Muscle layer of duodenum (tissue), 2 donors: ENCODE results near the gene AP5B1.
"Not testable (repeated sequence)": the region's sequence is repeated elsewhere in the genome, so short reads cannot be mapped to it uniquely, and the experiment has no call there.

ENCODE experiments used
- H3K27ac ChIP-seq: one replicate; pipeline ENCODE4 v1.7.0; 2013; ENCODE audit warnings: mild to moderate bottlenecking, low read length
- H3K27me3 ChIP-seq: one replicate; pipeline ENCODE4 v1.7.0; 2013; ENCODE audit warnings: low read depth, mild to moderate bottlenecking, control low read depth, low read length
- H3K36me3 ChIP-seq, 2 donors: one replicate each; pipeline ENCODE4 v1.7.0; 2013; ENCODE audit warnings: low read length in 2 of 2, control low read depth in 1 of 2, mild to moderate bottlenecking in 1 of 2; ENCODE audit not compliant: insufficient read depth in 2 of 2, control insufficient read depth in 1 of 2
- H3K4me1 ChIP-seq, 2 donors: one replicate each; pipeline ENCODE4 v1.7.0; 2013; ENCODE audit warnings: low read length in 2 of 2, mild to moderate bottlenecking in 2 of 2, control low read depth in 1 of 2, moderate library complexity in 1 of 2; ENCODE audit not compliant: insufficient read depth in 2 of 2, control insufficient read depth in 1 of 2
- H3K4me3 ChIP-seq, 2 donors: one replicate each; pipeline ENCODE4 v1.7.0; 2013; ENCODE audit warnings: low read length in 2 of 2, low read depth in 1 of 2, mild to moderate bottlenecking in 1 of 2
- H3K9me3 ChIP-seq, 2 donors: one replicate each; pipeline ENCODE4 v1.7.0; 2013; ENCODE audit warnings: low read length in 2 of 2, control low read depth in 1 of 2, mild to moderate bottlenecking in 1 of 2; ENCODE audit not compliant: control insufficient read depth in 1 of 2
- donor health status: healthy.

AP5B1 gene

GRCh38 chr11:65771589-65772112, 9.1 kb downstream of the AP5B1 start:
- Histone ChIP-seq H3K4me3 (no peak overlapping the region), H3K27ac (no peak overlapping the region), H3K27me3 (no peaks in the 10 kb centered on the region), H3K9me3 (no peaks in the 10 kb centered on the region), H3K4me1 (peaks cover 0 to 3% of the 10 kb centered on the region in 2 donors), H3K36me3 (no peaks in the 10 kb centered on the region)

DNA sequence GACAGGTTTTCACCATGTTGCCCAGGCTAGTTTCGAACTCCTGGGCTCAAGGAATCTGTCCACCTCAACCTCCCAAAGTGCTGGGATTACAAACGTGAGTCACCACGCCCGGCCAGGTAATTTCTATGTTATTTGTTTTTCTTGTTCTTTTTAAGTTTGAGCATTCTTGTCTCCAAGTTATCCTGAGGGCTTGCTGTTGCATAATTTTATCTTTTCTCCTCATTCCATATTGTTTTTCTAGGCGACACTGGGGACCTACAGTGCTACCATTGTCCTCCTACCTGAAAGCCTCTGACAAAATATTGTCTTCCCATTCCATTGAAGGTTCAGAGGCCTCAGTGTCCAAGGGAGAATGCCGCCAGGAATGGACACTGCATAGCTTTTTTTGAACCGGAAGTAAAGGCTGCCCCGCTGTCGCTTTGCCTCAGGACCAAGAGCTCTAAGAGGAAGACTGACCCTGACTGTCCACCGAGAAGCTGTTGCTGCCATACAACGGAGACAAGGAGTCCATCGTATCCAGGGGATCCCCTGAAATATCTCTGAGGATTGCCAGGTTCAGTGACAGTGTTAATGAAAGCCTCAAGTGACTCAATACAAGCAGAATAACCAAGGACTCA, 9.7 kb downstream of the AP5B1 start:
- Histone ChIP-seq H3K4me3 (no peak overlapping the region), H3K4me1 (peaks cover 0 to 3% of the 10 kb centered on the region in 2 donors), H3K9me3 (no peaks in the 10 kb centered on the region)

GRCh38 chr11:65767806-65768205, 13.0 kb downstream of the AP5B1 start:
- H3K4me3 ChIP-seq, H3K27me3 ChIP-seq, H3K9me3 ChIP-seq, H3K27ac ChIP-seq, H3K4me1 ChIP-seq, H3K36me3 ChIP-seq: not testable (repeated sequence)

More for the DNA sequence above, 9.7 kb downstream of the AP5B1 start:
- no peak overlapping the region for H3K27ac ChIP-seq
- H3K36me3 ChIP-seq = no peaks in the 10 kb centered on the region
- no peaks in the 10 kb centered on the region for H3K27me3 ChIP-seq

DNA sequence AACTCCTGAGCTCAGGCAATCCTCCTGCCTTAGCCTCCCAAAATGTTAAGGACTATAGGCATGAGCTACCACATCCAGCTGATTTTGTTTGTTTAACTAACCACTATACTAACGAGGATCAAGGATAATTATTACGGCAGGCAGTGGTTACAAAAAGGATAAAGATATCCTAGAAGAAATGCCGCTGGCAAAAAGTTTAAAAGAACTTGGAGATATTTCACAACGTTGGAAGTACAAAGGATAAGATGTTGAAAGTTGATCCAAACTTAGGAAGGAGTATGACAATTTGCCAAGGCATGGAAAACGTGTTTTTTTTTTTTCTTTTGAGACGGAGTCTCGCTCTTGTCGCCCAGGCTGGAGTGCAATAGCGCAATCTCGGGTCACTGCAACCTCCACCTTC, 13.4 kb downstream of the AP5B1 start:
- H3K36me3 ChIP-seq = no peaks in the 10 kb centered on the region
- H3K9me3 ChIP-seq = no peaks in the 10 kb centered on the region
- H3K27ac ChIP-seq = no peak overlapping the region
- no peak overlapping the region for H3K4me3 ChIP-seq
- H3K27me3 ChIP-seq = no peaks in the 10 kb centered on the region
- peaks cover 0 to 3% of the 10 kb centered on the region in 2 donors for H3K4me1 ChIP-seq

GRCh38 chr11:65766535-65766934, 14.2 kb downstream of the AP5B1 start:
- H3K27me3 ChIP-seq = no peaks in the 10 kb centered on the region
- H3K27ac ChIP-seq = no peak overlapping the region
- H3K9me3 ChIP-seq = no peaks in the 10 kb centered on the region
- peaks cover 0 to 3% of the 10 kb centered on the region in 2 donors for H3K4me1 ChIP-seq
- no peaks in the 10 kb centered on the region for H3K36me3 ChIP-seq
- H3K4me3 ChIP-seq = no peak overlapping the region

DNA sequence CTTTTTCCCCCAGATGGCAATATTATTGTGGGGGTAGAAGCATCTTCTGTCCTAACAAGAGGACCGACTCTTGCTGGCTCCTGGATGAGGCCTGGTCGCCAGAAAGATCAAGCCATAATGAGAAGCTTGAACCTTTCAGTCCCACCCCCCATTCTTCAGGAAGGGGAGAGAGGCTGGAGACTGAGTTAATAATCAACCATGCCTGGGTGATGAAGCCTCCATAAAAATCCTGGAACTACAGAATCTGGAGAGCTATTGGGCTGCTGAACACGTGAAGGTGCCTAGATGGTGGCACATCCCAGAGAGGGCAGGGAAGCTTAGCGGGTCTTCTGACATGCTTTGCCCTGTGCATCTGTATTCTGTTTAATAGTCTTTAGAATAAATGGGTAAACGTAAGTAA, 16.3 kb downstream of the AP5B1 start:
- Histone ChIP-seq H3K36me3 (no peaks in the 10 kb centered on the region), H3K9me3 (no peaks in the 10 kb centered on the region), H3K27me3 (no peaks in the 10 kb centered on the region), H3K4me3 (no peak overlapping the region), H3K4me1 (peaks cover 0 to 1% of the 10 kb centered on the region in 2 donors), H3K27ac (no peak overlapping the region)

DNA sequence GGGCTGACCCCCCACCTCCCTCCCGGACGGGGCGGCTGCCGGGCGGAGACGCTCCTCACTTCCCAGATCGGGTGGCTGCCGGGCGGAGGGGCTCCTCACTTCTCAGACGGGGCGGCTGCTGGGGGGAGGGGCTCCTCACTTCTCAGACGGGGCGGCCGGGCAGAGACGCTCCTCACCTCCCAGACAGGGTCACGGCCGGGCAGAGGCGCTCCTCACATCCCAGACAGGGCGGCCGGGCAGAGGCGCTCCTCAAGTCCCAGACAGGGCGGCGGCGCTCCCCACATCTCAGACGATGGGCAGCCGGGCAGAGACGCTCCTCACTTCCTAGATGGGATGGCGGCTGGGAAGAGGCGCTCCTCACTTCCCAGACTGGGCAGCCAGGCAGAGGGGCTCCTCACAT, 18.0 kb downstream of the AP5B1 start:
- H3K36me3 ChIP-seq, H3K4me1 ChIP-seq, H3K4me3 ChIP-seq, H3K9me3 ChIP-seq, H3K27me3 ChIP-seq, H3K27ac ChIP-seq: not testable (repeated sequence)

GRCh38 chr11:65762169-65762568, 18.6 kb downstream of the AP5B1 start:
- H3K36me3 ChIP-seq, H3K9me3 ChIP-seq, H3K4me3 ChIP-seq, H3K4me1 ChIP-seq, H3K27ac ChIP-seq, H3K27me3 ChIP-seq: not testable (repeated sequence)

- Histone ChIP-seq H3K36me3 (no peaks in the 10 kb centered on the region), H3K4me1 (no peaks in the 10 kb centered on the region), H3K9me3 (no peaks in the 10 kb centered on the region), H3K27me3 (no peaks in the 10 kb centered on the region), H3K27ac (no peak overlapping the region), H3K4me3 (no peak overlapping the region)
These were observed 35.7 kb downstream of the AP5B1 start for GRCh38 chr11:65745049-65745448.

- H3K4me3 ChIP-seq = no peak overlapping the region
- H3K36me3 ChIP-seq = no peaks in the 10 kb centered on the region
- no peaks in the 10 kb centered on the region for H3K27me3 ChIP-seq
- H3K27ac ChIP-seq = no peak overlapping the region
- H3K4me1 ChIP-seq = no peaks in the 10 kb centered on the region
- no peaks in the 10 kb centered on the region for H3K9me3 ChIP-seq
These were observed 36.1 kb downstream of the AP5B1 start for GRCh38 chr11:65744699-65745042.

DNA sequence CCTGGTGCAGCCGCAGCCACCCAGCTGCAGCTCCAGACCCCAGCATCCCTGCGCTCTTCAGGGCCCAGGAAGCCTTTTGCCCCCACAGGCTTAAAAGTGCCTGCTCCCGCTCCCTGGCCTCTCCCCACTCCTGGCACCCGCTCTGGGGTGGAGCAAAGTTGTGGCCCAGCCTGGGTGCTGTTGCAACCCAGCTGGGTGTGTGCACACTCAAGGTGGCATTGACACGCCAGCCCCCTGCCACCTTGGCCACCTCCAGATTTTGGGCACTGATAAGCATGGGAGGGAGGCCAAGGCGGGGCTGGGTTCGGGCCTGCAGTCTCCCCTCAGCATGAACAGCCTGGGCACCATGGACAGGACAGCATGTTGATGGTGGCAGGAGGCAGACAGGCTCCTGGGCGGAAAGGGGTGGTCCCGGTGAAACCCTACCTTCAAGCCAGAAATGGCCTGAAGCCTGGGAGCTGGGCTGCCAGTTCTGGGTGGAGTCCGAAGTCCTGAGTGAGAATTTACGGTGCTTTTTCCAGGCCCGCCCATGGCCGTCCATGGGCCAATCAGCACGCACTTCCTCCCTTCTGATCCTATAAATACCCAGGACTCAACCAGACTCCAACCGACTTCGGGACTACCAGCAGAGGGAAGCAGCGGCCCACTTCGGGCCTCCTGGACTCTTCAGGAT, 36.6 kb downstream of the AP5B1 start:
- H3K27me3 ChIP-seq = no peaks in the 10 kb centered on the region
- no peaks in the 10 kb centered on the region for H3K36me3 ChIP-seq
- no peak overlapping the region for H3K4me3 ChIP-seq
- H3K4me1 ChIP-seq = no peaks in the 10 kb centered on the region
- no peak overlapping the region for H3K27ac ChIP-seq
- H3K9me3 ChIP-seq = no peaks in the 10 kb centered on the region

GRCh38 chr11:65743681-65744025, 37.1 kb downstream of the AP5B1 start:
- Histone ChIP-seq H3K27ac (no peak overlapping the region), H3K9me3 (no peaks in the 10 kb centered on the region), H3K36me3 (no peaks in the 10 kb centered on the region), H3K4me3 (no peak overlapping the region), H3K4me1 (no peaks in the 10 kb centered on the region), H3K27me3 (no peaks in the 10 kb centered on the region)
